HEK293 (cell line): ENCODE measurements around the gene FOXE3.

ENCODE experiments used
- CTCF ChIP-seq: fragments of 450-650 bp; formaldehyde crosslinking; IDR thresholded peaks from 2 replicates; pipeline ENCODE4 v1.5.1; 2016; ENCODE audit warnings: missing biosample characterization, missing genetic modification characterization
- HOXD13 ChIP-seq: sonication (generic); formaldehyde crosslinking; IDR thresholded peaks from 2 replicates; pipeline ENCODE4 v1.8.0; 2022; ENCODE audit warnings: missing genetic modification reagents, borderline replicate concordance
- YY1 ChIP-seq: fragments of 450-650 bp; formaldehyde crosslinking; IDR thresholded peaks from 2 replicates; pipeline ENCODE4 v1.5.1; 2018; ENCODE audit warnings: missing biosample characterization, missing genetic modification characterization
- ZBTB21 ChIP-seq: fragments of 450-650 bp; formaldehyde crosslinking; IDR thresholded peaks from 2 replicates; pipeline ENCODE4 v1.5.1; 2017; ENCODE audit warnings: missing biosample characterization, missing genetic modification characterization
- ZNF26 ChIP-seq: fragments of 450-650 bp; formaldehyde crosslinking; IDR thresholded peaks from 2 replicates; pipeline ENCODE4 v1.5.1; 2016; ENCODE audit warnings: missing biosample characterization, missing genetic modification characterization
- ZNF510 ChIP-seq: fragments of 450-650 bp; formaldehyde crosslinking; IDR thresholded peaks from 2 replicates; pipeline ENCODE4 v1.5.1; 2018; ENCODE audit warnings: mild to moderate bottlenecking, missing genetic modification characterization, missing biosample characterization; ENCODE audit not compliant: insufficient replicate concordance
- ZNF571 ChIP-seq: fragments of 450-650 bp; formaldehyde crosslinking; IDR thresholded peaks from 2 replicates; pipeline ENCODE4 v1.5.0; 2017; ENCODE audit warnings: missing biosample characterization, missing genetic modification characterization
- ZNF585B ChIP-seq: fragments of 450-650 bp; formaldehyde crosslinking; IDR thresholded peaks from 2 replicates; pipeline ENCODE4 v1.5.1; 2016; ENCODE audit warnings: missing biosample characterization, missing genetic modification characterization
- ZNF654 ChIP-seq: fragments of 450-650 bp; formaldehyde crosslinking; IDR thresholded peaks from 2 replicates; pipeline ENCODE4 v1.5.1; 2016; ENCODE audit warnings: low read depth, missing biosample characterization, missing genetic modification characterization
- ZNF792 ChIP-seq: fragments of 450-650 bp; formaldehyde crosslinking; IDR thresholded peaks from 2 replicates; pipeline ENCODE4 v1.5.1; 2016; ENCODE audit warnings: missing biosample characterization, missing genetic modification characterization
- TF ChIP-seq, protein P1 (sequence below): fragments of 450-650 bp; formaldehyde crosslinking; IDR thresholded peaks from 2 replicates; pipeline ENCODE4 v1.5.1; 2016; ENCODE audit warnings: missing biosample characterization, missing genetic modification characterization
- TF ChIP-seq, protein P2 (sequence below): fragments of 450-650 bp; formaldehyde crosslinking; IDR thresholded peaks from 2 replicates; pipeline ENCODE4 v1.5.1; 2016; ENCODE audit warnings: missing biosample characterization, missing genetic modification characterization

DNA sequence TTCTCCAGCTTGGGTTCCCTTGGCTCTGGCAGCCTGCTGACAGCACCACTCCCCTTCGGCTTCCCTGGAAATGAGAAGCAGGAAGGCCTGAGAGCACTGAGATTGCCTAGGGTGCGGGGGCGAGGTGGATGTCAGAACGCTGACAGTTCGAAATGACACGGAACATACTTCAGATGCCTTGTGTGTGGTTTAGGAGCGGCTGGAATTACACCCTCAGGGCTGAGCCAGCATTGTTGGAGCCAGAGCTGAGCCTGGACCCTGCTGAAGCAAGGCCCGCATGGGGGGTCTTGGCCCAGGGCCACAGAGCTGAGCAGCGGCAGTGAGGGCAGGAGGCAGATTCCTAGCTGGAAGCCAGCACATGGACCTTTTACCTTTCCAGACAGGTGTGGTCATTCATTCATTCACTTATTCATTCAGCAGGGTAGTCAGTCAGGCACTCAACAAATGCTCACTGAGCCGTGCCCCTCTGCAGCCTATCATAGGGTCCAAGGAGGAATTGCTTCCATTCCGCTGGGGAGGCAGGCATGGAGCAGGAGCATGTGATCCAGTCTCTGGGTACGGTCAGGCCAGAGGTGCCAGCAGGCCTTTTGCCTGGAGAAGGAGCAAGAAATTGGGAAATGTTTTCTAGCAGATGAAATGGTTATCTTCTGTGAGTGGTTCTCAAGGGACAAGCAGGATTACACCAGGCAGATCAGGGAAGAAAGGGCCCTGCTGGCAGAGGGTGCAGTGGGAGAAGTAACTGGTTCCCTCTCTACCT, 6.6 kb upstream of the FOXE3 start:
- TF ChIP-seq, protein P1, sequence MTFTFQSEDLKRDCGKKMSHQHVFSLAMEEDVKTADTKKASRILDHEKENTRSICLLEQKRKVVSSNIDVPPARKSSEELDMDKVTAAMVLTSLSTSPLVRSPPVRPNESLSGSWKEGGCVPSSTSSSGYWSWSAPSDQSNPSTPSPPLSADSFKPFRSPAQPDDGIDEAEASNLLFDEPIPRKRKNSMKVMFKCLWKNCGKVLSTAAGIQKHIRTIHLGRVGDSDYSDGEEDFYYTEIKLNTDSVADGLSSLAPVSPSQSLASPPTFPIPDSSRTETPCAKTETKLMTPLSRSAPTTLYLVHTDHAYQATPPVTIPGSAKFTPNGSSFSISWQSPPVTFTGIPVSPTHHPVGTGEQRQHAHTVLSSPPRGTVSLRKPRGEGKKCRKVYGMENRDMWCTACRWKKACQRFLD = no peak
- no peak for TF ChIP-seq YY1
- TF ChIP-seq ZNF585B = no peak
- no peak for TF ChIP-seq HOXD13 (CRISPR knock-in tag)
- TF ChIP-seq ZNF792 = no peak
- TF ChIP-seq CTCF (tag by site-specific recombination) = no peak
- TF ChIP-seq ZNF571 = no peak
- TF ChIP-seq, protein P2, sequence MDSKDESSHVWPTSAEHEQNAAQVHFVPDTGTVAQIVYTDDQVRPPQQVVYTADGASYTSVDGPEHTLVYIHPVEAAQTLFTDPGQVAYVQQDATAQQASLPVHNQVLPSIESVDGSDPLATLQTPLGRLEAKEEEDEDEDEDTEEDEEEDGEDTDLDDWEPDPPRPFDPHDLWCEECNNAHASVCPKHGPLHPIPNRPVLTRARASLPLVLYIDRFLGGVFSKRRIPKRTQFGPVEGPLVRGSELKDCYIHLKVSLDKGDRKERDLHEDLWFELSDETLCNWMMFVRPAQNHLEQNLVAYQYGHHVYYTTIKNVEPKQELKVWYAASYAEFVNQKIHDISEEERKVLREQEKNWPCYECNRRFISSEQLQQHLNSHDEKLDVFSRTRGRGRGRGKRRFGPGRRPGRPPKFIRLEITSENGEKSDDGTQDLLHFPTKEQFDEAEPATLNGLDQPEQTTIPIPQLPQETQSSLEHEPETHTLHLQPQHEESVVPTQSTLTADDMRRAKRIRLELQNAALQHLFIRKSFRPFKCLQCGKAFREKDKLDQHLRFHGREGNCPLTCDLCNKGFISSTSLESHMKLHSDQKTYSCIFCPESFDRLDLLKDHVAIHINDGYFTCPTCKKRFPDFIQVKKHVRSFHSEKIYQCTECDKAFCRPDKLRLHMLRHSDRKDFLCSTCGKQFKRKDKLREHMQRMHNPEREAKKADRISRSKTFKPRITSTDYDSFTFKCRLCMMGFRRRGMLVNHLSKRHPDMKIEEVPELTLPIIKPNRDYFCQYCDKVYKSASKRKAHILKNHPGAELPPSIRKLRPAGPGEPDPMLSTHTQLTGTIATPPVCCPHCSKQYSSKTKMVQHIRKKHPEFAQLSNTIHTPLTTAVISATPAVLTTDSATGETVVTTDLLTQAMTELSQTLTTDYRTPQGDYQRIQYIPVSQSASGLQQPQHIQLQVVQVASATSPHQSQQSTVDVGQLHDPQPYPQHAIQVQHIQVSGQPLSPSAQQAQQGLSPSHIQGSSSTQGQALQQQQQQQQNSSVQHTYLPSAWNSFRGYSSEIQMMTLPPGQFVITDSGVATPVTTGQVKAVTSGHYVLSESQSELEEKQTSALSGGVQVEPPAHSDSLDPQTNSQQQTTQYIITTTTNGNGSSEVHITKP (tag by site-specific recombination) = no peak
- no peak for TF ChIP-seq ZBTB21 (tag by site-specific recombination)
- no peak for TF ChIP-seq ZNF510 (tag by site-specific recombination)
- no peak for TF ChIP-seq ZNF654 (tag by site-specific recombination)
- no peak for TF ChIP-seq ZNF26
